ENCODE data around the gene FOXL1. TPM values are rescaled to one million over a fixed set of nuclear protein-coding genes. Genes with fewer than 3 reads are reported as not detected.
A peak's percentile ranks its signal among the peaks of the same experiment; 100 is the strongest.

The FOXL1 gene
- total RNA-seq, 1 donor from 2014 or later, result 6.4 TPM

DNA sequence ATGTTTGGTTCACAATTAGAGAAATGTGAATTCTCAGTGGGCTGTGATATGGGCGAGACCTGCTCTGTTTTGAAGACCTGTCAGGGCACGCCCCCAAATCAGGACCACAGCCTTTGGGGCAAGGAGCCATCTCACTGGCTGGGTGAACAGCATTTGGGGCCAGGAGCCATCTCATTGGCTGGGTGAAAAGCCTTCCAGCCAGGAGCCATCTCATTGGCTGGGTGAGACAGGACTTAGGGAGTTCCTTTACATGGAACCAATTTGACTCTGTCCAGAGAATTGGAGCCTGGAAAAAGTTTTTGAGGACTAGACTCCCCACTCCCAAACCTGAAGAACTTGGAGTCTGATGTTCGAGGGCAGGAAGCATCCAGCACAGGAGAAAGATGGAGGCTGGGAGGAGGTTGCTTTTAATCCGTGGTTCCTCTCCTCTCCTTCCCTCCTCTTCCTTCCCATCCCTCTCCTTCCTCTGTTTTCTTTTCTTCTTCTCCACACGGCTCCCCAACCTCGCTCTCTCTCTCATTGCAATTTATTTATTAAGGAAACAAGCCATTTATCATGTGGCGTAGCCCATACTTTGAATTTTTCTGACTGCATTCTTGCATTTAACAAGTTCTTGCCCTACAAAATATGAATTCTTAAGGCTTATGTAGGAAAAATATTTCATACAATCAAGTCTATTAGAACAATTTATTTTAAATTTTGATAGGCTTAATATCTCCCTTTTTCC lies 19.7 kb downstream of the FOXL1 start:
- TF ChIP-seq, protein P1, sequence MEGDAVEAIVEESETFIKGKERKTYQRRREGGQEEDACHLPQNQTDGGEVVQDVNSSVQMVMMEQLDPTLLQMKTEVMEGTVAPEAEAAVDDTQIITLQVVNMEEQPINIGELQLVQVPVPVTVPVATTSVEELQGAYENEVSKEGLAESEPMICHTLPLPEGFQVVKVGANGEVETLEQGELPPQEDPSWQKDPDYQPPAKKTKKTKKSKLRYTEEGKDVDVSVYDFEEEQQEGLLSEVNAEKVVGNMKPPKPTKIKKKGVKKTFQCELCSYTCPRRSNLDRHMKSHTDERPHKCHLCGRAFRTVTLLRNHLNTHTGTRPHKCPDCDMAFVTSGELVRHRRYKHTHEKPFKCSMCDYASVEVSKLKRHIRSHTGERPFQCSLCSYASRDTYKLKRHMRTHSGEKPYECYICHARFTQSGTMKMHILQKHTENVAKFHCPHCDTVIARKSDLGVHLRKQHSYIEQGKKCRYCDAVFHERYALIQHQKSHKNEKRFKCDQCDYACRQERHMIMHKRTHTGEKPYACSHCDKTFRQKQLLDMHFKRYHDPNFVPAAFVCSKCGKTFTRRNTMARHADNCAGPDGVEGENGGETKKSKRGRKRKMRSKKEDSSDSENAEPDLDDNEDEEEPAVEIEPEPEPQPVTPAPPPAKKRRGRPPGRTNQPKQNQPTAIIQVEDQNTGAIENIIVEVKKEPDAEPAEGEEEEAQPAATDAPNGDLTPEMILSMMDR (IDR thresholded peaks at IDR 0.05), result no peak
- DNase-seq (ENCODE audit: extremely low spot score, unreplicated experiment), result no peak
- Mint-ChIP-seq H3K9me3 (ENCODE audit: unreplicated experiment) (no peaks in the 10 kb centered on the region), H3K4me3 (ENCODE audit: unreplicated experiment) (peak overlapping the region; percentile 34), H3K4me1 (ENCODE audit: unreplicated experiment) (peaks cover 61% of the 10 kb centered on the region), H3K36me3 (ENCODE audit: unreplicated experiment) (peaks cover 3% of the 10 kb centered on the region), H3K27me3 (ENCODE audit: unreplicated experiment) (no peaks in the 10 kb centered on the region), H3K27ac (ENCODE audit: unreplicated experiment) (peak overlapping the region; percentile 88)

DNA sequence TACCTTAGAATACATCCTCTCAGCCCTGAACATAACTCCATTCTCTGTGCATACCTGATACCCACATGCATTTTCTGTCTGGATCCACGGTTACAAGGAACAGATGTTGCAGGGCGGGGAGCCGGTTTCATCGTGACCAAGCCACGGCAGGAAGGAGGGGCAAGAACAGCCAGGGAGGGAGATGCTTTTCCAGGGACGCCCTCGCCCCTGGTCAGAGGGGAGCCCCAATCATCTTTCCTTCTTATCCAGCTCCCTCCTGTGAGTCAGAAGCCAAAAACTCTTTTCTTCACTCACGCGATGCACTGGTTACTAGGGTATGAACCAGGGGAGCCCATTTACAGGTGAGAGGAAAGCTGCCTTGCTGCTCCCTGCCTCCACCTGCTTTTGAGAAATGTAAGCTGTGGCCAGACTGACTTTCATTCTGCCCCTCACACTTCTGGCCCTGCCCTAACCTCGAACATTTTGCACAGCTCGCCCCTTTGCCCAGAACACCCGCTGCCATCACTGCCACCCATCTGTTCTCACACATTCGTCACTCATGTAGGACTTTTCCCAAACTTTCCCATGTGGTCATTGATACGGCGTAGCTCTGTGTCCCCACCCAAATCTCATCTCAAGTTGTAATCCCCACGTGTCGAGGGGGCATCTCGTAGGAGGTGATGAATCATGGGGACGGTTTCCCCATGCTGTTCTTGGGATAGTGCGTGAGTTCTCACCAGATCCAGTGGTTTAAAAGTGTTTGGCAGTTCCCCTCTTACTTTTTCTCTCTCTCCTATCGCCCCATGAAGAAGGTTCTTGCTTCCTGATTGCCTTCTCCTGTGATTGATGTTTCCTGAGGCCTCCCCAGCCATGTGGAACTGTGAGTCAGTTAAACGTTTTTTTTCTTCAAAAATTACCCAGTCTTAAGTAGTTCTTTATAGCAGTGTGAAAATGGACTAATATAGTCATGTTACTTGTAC lies 20.5 kb downstream of the FOXL1 start:
- Mint-ChIP-seq H3K27ac (ENCODE audit: unreplicated experiment) (peak overlapping the region; percentile 88), H3K9me3 (ENCODE audit: unreplicated experiment) (no peaks in the 10 kb centered on the region), H3K4me1 (ENCODE audit: unreplicated experiment) (peaks cover 52% of the 10 kb centered on the region), H3K4me3 (ENCODE audit: unreplicated experiment) (peak overlapping the region; percentile 28), H3K36me3 (ENCODE audit: unreplicated experiment) (peaks cover 3% of the 10 kb centered on the region), H3K27me3 (ENCODE audit: unreplicated experiment) (no peaks in the 10 kb centered on the region)
- DNase-seq (ENCODE audit: extremely low spot score, unreplicated experiment), result no peak
- TF ChIP-seq, protein P1 (IDR thresholded peaks at IDR 0.05), result no peak

DNA sequence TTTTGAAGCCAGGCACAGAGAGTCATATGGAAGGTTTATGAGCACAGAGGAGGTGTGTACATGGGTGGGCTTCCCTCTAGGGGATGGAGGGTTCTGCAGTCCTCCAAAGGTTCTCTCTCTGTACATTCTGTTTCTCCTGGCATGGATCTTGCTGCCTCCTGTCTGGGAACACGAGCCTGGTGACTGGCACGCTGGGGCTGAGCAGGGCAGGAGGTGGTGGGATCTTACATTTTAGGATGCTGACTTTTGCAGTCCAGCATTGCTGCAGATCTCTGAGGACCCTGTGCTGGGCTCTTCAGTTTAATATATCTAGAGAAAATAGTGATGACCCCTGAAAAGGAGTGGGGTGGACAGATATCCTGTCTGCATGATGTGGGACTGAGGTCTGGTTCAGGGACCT lies 23.0 kb downstream of the FOXL1 start:
- H3K36me3 Mint-ChIP-seq (ENCODE audit: unreplicated experiment), result peaks cover 5% of the 10 kb centered on the region
- no peak overlapping the region for H3K4me3 Mint-ChIP-seq (ENCODE audit: unreplicated experiment)
- no peaks in the 10 kb centered on the region for H3K9me3 Mint-ChIP-seq (ENCODE audit: unreplicated experiment)
- peaks cover 34% of the 10 kb centered on the region for H3K4me1 Mint-ChIP-seq (ENCODE audit: unreplicated experiment)
- no peaks in the 10 kb centered on the region for H3K27me3 Mint-ChIP-seq (ENCODE audit: unreplicated experiment)
- H3K27ac Mint-ChIP-seq (ENCODE audit: unreplicated experiment), result no peak overlapping the region
- no peak for DNase-seq (ENCODE audit: extremely low spot score, unreplicated experiment)
- TF ChIP-seq, protein P1 (IDR thresholded peaks at IDR 0.05), result no peak

DNA sequence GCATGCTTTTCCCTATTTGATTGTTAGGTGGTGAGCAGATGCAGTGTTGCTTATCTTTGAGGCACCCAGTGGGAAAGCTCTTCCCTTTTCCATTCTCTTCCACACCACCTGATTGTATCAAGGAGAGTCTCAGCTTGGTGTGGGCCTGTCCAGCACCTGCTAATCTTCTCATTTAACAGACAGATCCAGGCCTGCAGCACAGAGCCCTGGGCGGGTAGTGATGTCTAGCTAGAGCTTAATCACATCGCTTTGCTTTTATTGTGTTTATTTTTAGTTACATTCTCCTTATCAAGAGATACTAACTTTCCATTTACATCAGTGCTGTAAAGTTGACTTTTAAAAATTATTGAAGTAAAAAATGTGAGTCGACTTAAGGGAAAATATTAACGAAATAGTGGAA lies 24.2 kb downstream of the FOXL1 start:
- DNase-seq (ENCODE audit: extremely low spot score, unreplicated experiment), result no peak
- Mint-ChIP-seq H3K9me3 (ENCODE audit: unreplicated experiment) (no peaks in the 10 kb centered on the region), H3K4me1 (ENCODE audit: unreplicated experiment) (peaks cover 29% of the 10 kb centered on the region), H3K27me3 (ENCODE audit: unreplicated experiment) (no peaks in the 10 kb centered on the region), H3K36me3 (ENCODE audit: unreplicated experiment) (peaks cover 5% of the 10 kb centered on the region), H3K27ac (ENCODE audit: unreplicated experiment) (no peak overlapping the region), H3K4me3 (ENCODE audit: unreplicated experiment) (no peak overlapping the region)
- TF ChIP-seq, protein P1 (IDR thresholded peaks at IDR 0.05), result no peak

Measured in osteocyte (in vitro differentiated cells).